ENCODE results near the gene SLC34A3. TPM values are rescaled to one million over a fixed set of nuclear protein-coding genes. Genes with fewer than 3 reads are reported as not detected.
A peak's percentile ranks its signal among the peaks of the same experiment; 100 is the strongest.

SLC34A3 gene
- total RNA-seq, 2 experiments from 2014 or later, result not detected

DNA sequence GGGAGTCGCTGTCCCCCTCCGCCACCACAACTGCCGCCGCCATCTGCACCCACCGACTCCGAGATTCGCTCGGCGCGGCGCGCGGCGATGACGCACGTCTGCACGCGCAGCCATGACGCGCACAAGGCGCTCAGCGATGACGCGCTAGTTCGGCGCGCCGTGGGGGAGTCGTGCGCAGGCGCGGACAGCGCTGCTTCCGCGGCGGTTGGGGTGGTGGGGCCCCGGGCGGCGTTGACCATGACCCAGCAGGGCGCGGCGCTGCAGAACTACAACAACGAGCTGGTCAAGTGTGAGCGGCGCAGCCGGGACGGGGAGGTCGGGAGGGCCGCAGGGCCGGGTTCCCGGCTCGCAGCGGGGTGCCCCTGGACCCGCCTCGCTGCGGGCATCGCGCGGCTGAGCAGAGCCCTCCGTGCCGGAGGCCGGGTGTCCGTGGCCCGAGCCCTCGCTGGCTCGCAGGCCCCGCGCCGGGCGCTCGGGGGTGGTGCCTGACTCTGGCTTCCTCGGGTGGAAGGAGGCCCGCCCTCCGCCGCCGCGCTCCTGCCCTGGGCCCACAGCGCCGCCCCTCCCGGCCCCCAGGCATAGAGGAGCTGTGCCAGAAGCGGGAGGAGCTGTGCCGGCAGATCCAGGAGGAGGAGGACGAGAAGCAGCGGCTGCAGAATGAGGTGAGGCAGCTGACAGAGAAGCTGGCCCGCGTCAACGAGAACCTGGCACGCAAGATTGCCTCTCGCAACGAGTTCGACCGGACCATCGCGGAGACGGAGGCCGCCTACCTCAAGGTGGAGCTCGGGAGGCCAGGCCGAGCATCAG lies 42.0 kb upstream of the SLC34A3 start, which contains the start of the genes ANAPC2 and SSNA1:
Gene ANAPC2 (minus strand): TSS at position 71 of the 807 bp plus-strand sequence. CDS start 28 bp downstream, at position 43.
Gene SSNA1 (plus strand): TSS at position 187 of the 807 bp plus-strand sequence. CDS start 51 bp downstream, at position 238.
- peak; percentile 98 for DNase-seq (ENCODE audit: low spot score)
- Histone ChIP-seq H3K4me2 (ENCODE audit: low read length) (peak within 1 kb of the TSS; percentile 97), H3K9me2 (ENCODE audit: insufficient read depth, low read length) (no peaks in the 10 kb centered on the region), H3K9me3 (ENCODE audit: low read length) (no peaks in the 10 kb centered on the region), H4K20me1 (ENCODE audit: insufficient read depth, low read length) (peaks cover 6% of the 10 kb centered on the region; the same call in 1 of the 2 replicates), H3K27ac (ENCODE audit: low read depth, low read length, poor library complexity, severe bottlenecking) (peak within 1 kb of the TSS; percentile 92), H3K4me3 (ENCODE audit: low read depth, low read length, poor library complexity, severe bottlenecking) (peak within 1 kb of the TSS; percentile 94), H2AFZ (ENCODE audit: low read length) (peak within 1 kb of the TSS; percentile 53; the same call in 1 of the 2 replicates), H3K36me3 (ENCODE audit: insufficient read depth, low read length) (peaks cover 41% of the 10 kb centered on the region; the same call in 1 of the 2 replicates), H3K4me1 (ENCODE audit: insufficient read depth, low read length, poor library complexity, severe bottlenecking) (peaks cover 27% of the 10 kb centered on the region), H3K79me2 (ENCODE audit: insufficient read depth, low read depth, low read length) (peaks cover 32% of the 10 kb centered on the region)
- ChIA-PET CTCF (ENCODE audit: unreplicated experiment) (interaction anchor here (0.6 to 1.3 kb wide), 3 partner anchors 12 to 98 kb away, joined by 3 to 5 read pairs (median 3); no protein-coding TSS in a partner anchor), POLR2A (interaction anchor here (0.8 to 3.2 kb wide), 8 partner anchors 12 to 74 kb away, joined by 3 to 16 read pairs (median 4); partner anchors contain the start of gene TPRN)
- intact Hi-C loops (cut with micrococcal nuclease; ENCODE audit: unreplicated experiment), result loop anchor here (2.0 to 5.0 kb wide), 3 partner anchors 34 to 71 kb away; partner anchors contain the start of gene RNF208
- TF ChIP-seq, protein P1, sequence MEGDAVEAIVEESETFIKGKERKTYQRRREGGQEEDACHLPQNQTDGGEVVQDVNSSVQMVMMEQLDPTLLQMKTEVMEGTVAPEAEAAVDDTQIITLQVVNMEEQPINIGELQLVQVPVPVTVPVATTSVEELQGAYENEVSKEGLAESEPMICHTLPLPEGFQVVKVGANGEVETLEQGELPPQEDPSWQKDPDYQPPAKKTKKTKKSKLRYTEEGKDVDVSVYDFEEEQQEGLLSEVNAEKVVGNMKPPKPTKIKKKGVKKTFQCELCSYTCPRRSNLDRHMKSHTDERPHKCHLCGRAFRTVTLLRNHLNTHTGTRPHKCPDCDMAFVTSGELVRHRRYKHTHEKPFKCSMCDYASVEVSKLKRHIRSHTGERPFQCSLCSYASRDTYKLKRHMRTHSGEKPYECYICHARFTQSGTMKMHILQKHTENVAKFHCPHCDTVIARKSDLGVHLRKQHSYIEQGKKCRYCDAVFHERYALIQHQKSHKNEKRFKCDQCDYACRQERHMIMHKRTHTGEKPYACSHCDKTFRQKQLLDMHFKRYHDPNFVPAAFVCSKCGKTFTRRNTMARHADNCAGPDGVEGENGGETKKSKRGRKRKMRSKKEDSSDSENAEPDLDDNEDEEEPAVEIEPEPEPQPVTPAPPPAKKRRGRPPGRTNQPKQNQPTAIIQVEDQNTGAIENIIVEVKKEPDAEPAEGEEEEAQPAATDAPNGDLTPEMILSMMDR (conservative IDR thresholded peaks at IDR 0.05; ENCODE audit: low read length), result peak; percentile 69
- no peak for TF ChIP-seq EZH2phosphoT487 (IDR thresholded peaks at IDR 0.05; ENCODE audit: borderline replicate concordance, low read depth, low read length)
- BruUV-seq (replicated peaks), result no TSS peak

DNA sequence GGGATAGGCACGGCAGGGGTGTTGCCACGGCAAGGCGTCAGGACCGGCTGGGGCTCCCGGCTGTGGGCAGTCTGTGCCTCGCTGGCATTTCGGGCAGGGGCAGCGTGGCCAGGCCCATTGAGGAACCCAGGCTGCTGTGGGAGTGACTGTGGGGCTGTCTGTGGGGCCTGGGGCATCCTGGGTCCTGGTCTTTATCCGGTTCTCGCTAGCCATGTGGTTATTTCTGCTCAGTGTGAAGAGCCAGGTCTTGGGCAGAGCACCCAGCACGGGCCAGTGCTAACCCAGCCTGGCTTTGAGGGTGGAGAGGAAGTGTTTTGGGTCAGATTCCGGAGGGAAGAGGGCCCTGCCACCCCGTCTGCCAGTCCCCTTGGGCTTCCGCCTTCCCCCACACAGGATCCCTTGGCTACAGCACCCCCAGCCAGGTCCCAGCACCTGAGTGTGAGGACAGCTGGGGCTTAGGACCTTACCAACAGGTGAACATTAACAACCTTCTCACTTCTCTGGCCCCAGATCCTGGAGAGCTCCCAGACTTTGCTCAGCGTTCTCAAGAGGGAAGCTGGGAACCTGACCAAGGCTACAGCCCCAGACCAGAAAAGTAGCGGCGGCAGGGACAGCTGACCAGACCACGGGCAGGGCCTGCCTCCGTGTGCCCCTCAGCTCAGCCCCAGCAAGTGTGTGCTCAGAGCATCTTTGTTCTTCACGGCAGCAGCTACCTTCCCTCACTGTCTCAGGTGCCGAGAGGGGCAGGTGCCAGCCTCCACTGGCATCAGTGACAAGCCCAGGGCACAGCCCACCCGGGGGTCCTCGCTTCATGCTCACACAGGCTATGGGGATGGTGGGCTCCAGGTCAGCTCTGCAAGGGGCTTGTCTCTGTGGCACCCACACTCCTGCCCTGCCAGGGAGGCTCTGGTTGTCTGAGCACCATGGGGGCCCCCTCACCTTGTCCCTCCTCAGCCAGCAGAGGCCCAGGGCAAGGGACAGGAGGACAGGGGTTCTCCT lies 41.1 kb upstream of the SLC34A3 start:
- ChIA-PET CTCF (ENCODE audit: unreplicated experiment) (interaction anchor here (0.8 to 1.3 kb wide), 2 partner anchors 60 to 97 kb away, joined by 3 to 5 read pairs; no protein-coding TSS in a partner anchor), POLR2A (interaction anchor here (0.8 to 3.2 kb wide), 8 partner anchors 12 to 75 kb away, joined by 3 to 16 read pairs (median 4); partner anchors contain the start of gene TPRN)
- TF ChIP-seq, protein P1 (conservative IDR thresholded peaks at IDR 0.05; ENCODE audit: low read length), result no peak
- TF ChIP-seq EZH2phosphoT487 (IDR thresholded peaks at IDR 0.05; ENCODE audit: borderline replicate concordance, low read depth, low read length), result no peak
- BruUV-seq (replicated peaks), result TSS peak; percentile 94
- Histone ChIP-seq H3K36me3 (ENCODE audit: insufficient read depth, low read length) (peaks cover 33% of the 10 kb centered on the region; the same call in 1 of the 2 replicates), H2AFZ (ENCODE audit: low read length) (no peak overlapping the region; the same call in 1 of the 2 replicates), H4K20me1 (ENCODE audit: insufficient read depth, low read length) (peaks cover 6% of the 10 kb centered on the region; the same call in 1 of the 2 replicates), H3K79me2 (ENCODE audit: insufficient read depth, low read depth, low read length) (peaks cover 32% of the 10 kb centered on the region), H3K27ac (ENCODE audit: low read depth, low read length, poor library complexity, severe bottlenecking) (peak overlapping the region; percentile 92), H3K4me1 (ENCODE audit: insufficient read depth, low read length, poor library complexity, severe bottlenecking) (peaks cover 27% of the 10 kb centered on the region), H3K4me3 (ENCODE audit: low read depth, low read length, poor library complexity, severe bottlenecking) (peak overlapping the region; percentile 94), H3K9me3 (ENCODE audit: low read length) (no peaks in the 10 kb centered on the region), H3K4me2 (ENCODE audit: low read length) (peak overlapping the region; percentile 97), H3K9me2 (ENCODE audit: insufficient read depth, low read length) (no peaks in the 10 kb centered on the region)
- intact Hi-C loops (cut with micrococcal nuclease; ENCODE audit: unreplicated experiment), result loop anchor here (2.0 to 5.0 kb wide), 3 partner anchors 33 to 72 kb away; partner anchors contain the start of gene RNF208
- DNase-seq (ENCODE audit: low spot score), result no peak
